HS-5 (cell line): ENCODE data around the gene FAM9B.

Source experiments
- DNase-seq: peaks from one replicate; pipeline ENCODE4 v3.0.0-alpha.2; 2012; ENCODE audit warnings: low read depth

Gene FAM9B

GRCh38 chrX:8980756-8981155, 53.2 kb downstream of the FAM9B start:
- no peak for DNase-seq
